Fibroblast of lung (primary cell): ENCODE results near the gene ROBO2. TPM values are rescaled to one million over a fixed set of nuclear protein-coding genes. Genes with fewer than 3 reads are reported as not detected.

Experiments
- DNase-seq, 2 donors: peaks; one replicate each; pipeline versions ENCODE4 v3.0.0 to v3.0.0-alpha.2; 2010; ENCODE audit warnings: low read depth in 2 of 2
- H2AFZ ChIP-seq: 2 replicates; pipeline ENCODE4 v1.5.1; 2012; ENCODE audit warnings: low read length, control low read depth, inconsistent platforms
- H3K27ac ChIP-seq: 2 replicates; pipeline ENCODE4 v1.5.1; 2011; ENCODE audit warnings: low read length, control low read depth; ENCODE audit not compliant: insufficient read depth
- H3K27me3 ChIP-seq: 2 replicates; pipeline ENCODE4 v1.5.1; 2011; ENCODE audit warnings: mild to moderate bottlenecking, low read length; ENCODE audit not compliant: control insufficient read depth, insufficient read depth
- H3K36me3 ChIP-seq: 2 replicates; pipeline ENCODE4 v1.5.1; 2011; ENCODE audit warnings: low read length; ENCODE audit not compliant: control insufficient read depth, insufficient read depth
- H3K4me1 ChIP-seq: 2 replicates; pipeline ENCODE4 v1.5.1; 2011; ENCODE audit warnings: low read length; ENCODE audit not compliant: control insufficient read depth, insufficient read depth; ENCODE audit errors: extremely low read depth
- H3K4me2 ChIP-seq: 2 replicates; pipeline ENCODE4 v1.5.1; 2011; ENCODE audit warnings: low read length, control low read depth; ENCODE audit not compliant: insufficient read depth; ENCODE audit errors: extremely low read depth
- H3K4me3 ChIP-seq, 4 experiments: fragments of 200-600 bp in 1 of 4; sonication (generic) in 1 of 4; replicated peaks in 1 of 4; 2 replicates each; pipeline ENCODE4 v1.5.1; 2011 to 2016; ENCODE audit warnings: low read length in 4 of 4, low read depth in 3 of 4, mild to moderate bottlenecking in 3 of 4, control low read depth in 2 of 4, inconsistent platforms in 1 of 4, mixed read lengths in 1 of 4; ENCODE audit not compliant: insufficient read depth in 1 of 4; ENCODE audit errors: control extremely low read depth in 1 of 4
- H3K79me2 ChIP-seq: 2 replicates; pipeline ENCODE4 v1.5.1; 2012; ENCODE audit warnings: mild to moderate bottlenecking, low read length, inconsistent platforms; ENCODE audit not compliant: control insufficient read depth, insufficient read depth
- H3K9ac ChIP-seq: 2 replicates; pipeline ENCODE4 v1.5.1; 2011; ENCODE audit warnings: mild to moderate bottlenecking, low read length, control low read depth; ENCODE audit not compliant: insufficient read depth
- H3K9me3 ChIP-seq: 2 replicates; pipeline ENCODE4 v1.5.1; 2012; ENCODE audit warnings: low read depth, low read length; ENCODE audit not compliant: control insufficient read depth, insufficient read depth
- H4K20me1 ChIP-seq: 2 replicates; pipeline ENCODE4 v1.5.1; 2011; ENCODE audit warnings: low read length; ENCODE audit not compliant: control insufficient read depth, insufficient read depth; ENCODE audit errors: extremely low read depth
- CTCF ChIP-seq, 2 donors: IDR thresholded peaks in 1 of 2; conservative IDR thresholded peaks in 1 of 2; 1 replicate in 1 of 2; 2 replicates in 1 of 2; pipeline ENCODE4 v1.5.1; 2011 to 2012; ENCODE audit warnings: low read length in 2 of 2, control low read depth in 1 of 2, inconsistent platforms in 1 of 2, low read depth in 1 of 2, mild to moderate bottlenecking in 1 of 2
- EZH2 ChIP-seq: IDR thresholded peaks from 2 replicates; pipeline ENCODE4 v1.5.1; 2012; ENCODE audit warnings: low read length, control low read depth, mild to moderate bottlenecking; ENCODE audit errors: missing control alignments
- polyA plus RNA-seq, 2 donors: library from polyadenylated mRNA; depleted of rRNA in 1 of 2; stranded (reverse) in 1 of 2; unstranded in 1 of 2; fragments of >200 nt; gene quantifications; 2 replicates each; pipeline ENCODE4 v1.2.1, GENCODE V29; 2011 to 2012; ENCODE audit warnings: missing spikeins in 1 of 2
- total RNA-seq: library from RNA; depleted of rRNA; stranded (reverse); fragments of >200 nt; gene quantifications from 2 replicates; pipeline ENCODE4 v1.2.1, GENCODE V29; 2014

Gene ROBO2
- total and polyA plus RNA-seq, 2 donors (not counting 1 experiment from before 2014, with no cell fraction given), result 0.83 to 1.5 TPM

GRCh38 chr3:77147836-77148578, 108.1 kb downstream of the ROBO2 start:
- peak; percentile 1 to 6 for DNase-seq
- H3K4me2 ChIP-seq, result no peak overlapping the region
- no peak overlapping the region for H3K4me3 ChIP-seq

GRCh38 chr3:77149382-77149781, 109.5 kb downstream of the ROBO2 start:
- Histone ChIP-seq H3K4me3 (no peak overlapping the region), H3K9ac (no peak overlapping the region), H3K36me3 (no peaks in the 10 kb centered on the region), H3K27me3 (no peaks in the 10 kb centered on the region), H3K9me3 (no peaks in the 10 kb centered on the region), H3K4me1 (no peaks in the 10 kb centered on the region), H4K20me1 (no peaks in the 10 kb centered on the region), H2AFZ (no peak overlapping the region), H3K4me2 (no peak overlapping the region), H3K27ac (no peak overlapping the region), H3K79me2 (no peaks in the 10 kb centered on the region)
- DNase-seq, result no peak
- TF ChIP-seq EZH2 (no peak), CTCF (conservative IDR thresholded peaks at IDR 0.05 in 1 of 2, IDR thresholded peaks at IDR 0.05 in 1 of 2; ENCODE audit: low read depth in 1 of 2, low read length in 2 of 2) (no peak)

More at GRCh38 chr3:77147836-77148578, 108.1 kb downstream of the ROBO2 start:
- H4K20me1 ChIP-seq, result no peaks in the 10 kb centered on the region
- H3K4me1 ChIP-seq, result no peaks in the 10 kb centered on the region
- H3K79me2 ChIP-seq, result no peaks in the 10 kb centered on the region
- no peak for TF ChIP-seq CTCF (conservative IDR thresholded peaks at IDR 0.05 in 1 of 2, IDR thresholded peaks at IDR 0.05 in 1 of 2; ENCODE audit: low read depth in 1 of 2, low read length in 2 of 2)
- TF ChIP-seq EZH2, result no peak
- H3K9me3 ChIP-seq, result no peaks in the 10 kb centered on the region
- no peaks in the 10 kb centered on the region for H3K36me3 ChIP-seq
- H3K9ac ChIP-seq, result no peak overlapping the region
- no peak overlapping the region for H3K27ac ChIP-seq
- no peak overlapping the region for H2AFZ ChIP-seq
- H3K27me3 ChIP-seq, result no peaks in the 10 kb centered on the region

GRCh38 chr3:77150028-77150427, 110.1 kb downstream of the ROBO2 start:
- Histone ChIP-seq H3K27me3 (no peaks in the 10 kb centered on the region), H3K36me3 (no peaks in the 10 kb centered on the region), H4K20me1 (no peaks in the 10 kb centered on the region), H3K9me3 (no peaks in the 10 kb centered on the region), H3K4me3 (no peak overlapping the region), H3K4me2 (no peak overlapping the region), H3K9ac (no peak overlapping the region), H3K4me1 (no peaks in the 10 kb centered on the region), H3K79me2 (no peaks in the 10 kb centered on the region), H3K27ac (no peak overlapping the region), H2AFZ (no peak overlapping the region)
- no peak for DNase-seq
- TF ChIP-seq CTCF (conservative IDR thresholded peaks at IDR 0.05 in 1 of 2, IDR thresholded peaks at IDR 0.05 in 1 of 2; ENCODE audit: low read depth in 1 of 2, low read length in 2 of 2) (no peak), EZH2 (no peak)
